Measurements from ENCODE around the gene CARS1.

Gene CARS1

GRCh38 chr11:3037945-3038271 is 19.3 kb downstream of the CARS1 start:
- no peak for DNase-seq (ENCODE audit: low spot score)

- peak; percentile 74 for DNase-seq (ENCODE audit: low spot score)
These were observed 19.9 kb downstream of the CARS1 start for GRCh38 chr11:3037040-3037944.

- no peak for DNase-seq (ENCODE audit: low spot score)
These were observed 20.8 kb downstream of the CARS1 start for GRCh38 chr11:3036419-3036818.

GRCh38 chr11:3035333-3035732 is 21.9 kb downstream of the CARS1 start:
- no peak for DNase-seq (ENCODE audit: low spot score)

- DNase-seq (ENCODE audit: low spot score) = no peak
These were observed 26.7 kb downstream of the CARS1 start for GRCh38 chr11:3030289-3031070.

- no peak for DNase-seq (ENCODE audit: low spot score)
These were observed 28.4 kb downstream of the CARS1 start for GRCh38 chr11:3028813-3029212.

- DNase-seq (ENCODE audit: low spot score) = no peak
These were observed 30.4 kb downstream of the CARS1 start for GRCh38 chr11:3026803-3027202.

GRCh38 chr11:3022982-3023381 is 34.2 kb downstream of the CARS1 start:
- peak; percentile 72 for DNase-seq (ENCODE audit: low spot score)

- DNase-seq (ENCODE audit: low spot score) = no peak
These were observed 34.8 kb downstream of the CARS1 start for GRCh38 chr11:3022300-3022967.

- peak; percentile 48 for DNase-seq (ENCODE audit: low spot score)
These were observed 36.1 kb downstream of the CARS1 start for GRCh38 chr11:3021125-3021524.

- DNase-seq (ENCODE audit: low spot score) = no peak
These were observed 37.2 kb downstream of the CARS1 start for GRCh38 chr11:3020011-3020410.

GRCh38 chr11:3018596-3018995 is 38.6 kb downstream of the CARS1 start:
- DNase-seq (ENCODE audit: low spot score) = no peak

- no peak for DNase-seq (ENCODE audit: low spot score)
These were observed 40.4 kb downstream of the CARS1 start for GRCh38 chr11:3016861-3017260.

- DNase-seq (ENCODE audit: low spot score) = no peak
These were observed 41.4 kb downstream of the CARS1 start for GRCh38 chr11:3015796-3016195.

GRCh38 chr11:3014943-3015342 is 42.3 kb downstream of the CARS1 start:
- DNase-seq (ENCODE audit: low spot score) = no peak

- no peak for DNase-seq (ENCODE audit: low spot score)
These were observed 42.9 kb downstream of the CARS1 start for GRCh38 chr11:3014057-3014938.

- DNase-seq (ENCODE audit: low spot score) = no peak
These were observed 45.0 kb downstream of the CARS1 start for GRCh38 chr11:3011891-3012885.

GRCh38 chr11:3010521-3011275 is 46.5 kb downstream of the CARS1 start:
- DNase-seq (ENCODE audit: low spot score) = no peak

- no peak for DNase-seq (ENCODE audit: low spot score)
These were observed 47.2 kb downstream of the CARS1 start for GRCh38 chr11:3010004-3010403.

GRCh38 chr11:3009481-3009880 is 47.7 kb downstream of the CARS1 start:
- no peak for DNase-seq (ENCODE audit: low spot score)
